Measurements from ENCODE around the gene PLEK. TPM values are rescaled to one million over a fixed set of nuclear protein-coding genes. Genes with fewer than 3 reads are reported as not detected.

PLEK gene
- total RNA-seq, 1 donor from 2014 or later: not detected

GRCh38 chr2:68362749-68363148, 2.3 kb upstream of the PLEK start:
- Histone ChIP-seq H3K9ac (ENCODE audit: low read length) (no peak overlapping the region), H3K9me3 (ENCODE audit: insufficient read depth, low read depth, low read length) (no peaks in the 10 kb centered on the region), H3K4me1 (ENCODE audit: insufficient read depth, low read length) (no peaks in the 10 kb centered on the region), H4K20me1 (ENCODE audit: insufficient read depth, low read length) (no peaks in the 10 kb centered on the region), H3K36me3 (ENCODE audit: insufficient read depth, low read length) (no peaks in the 10 kb centered on the region), H2AFZ (ENCODE audit: low read depth, low read length) (no peak overlapping the region), H3K79me2 (ENCODE audit: insufficient read depth, low read length) (no peaks in the 10 kb centered on the region), H3K27me3 (ENCODE audit: insufficient read depth, low read length) (no peaks in the 10 kb centered on the region), H3K27ac (ENCODE audit: low read depth, low read length) (no peak overlapping the region), H3K4me2 (ENCODE audit: low read length) (no peak overlapping the region), H3K4me3 (ENCODE audit: insufficient read depth, low read depth, low read length) (no peak overlapping the region)
- DNase-seq (ENCODE audit: low read depth): no peak
- Mint-ChIP-seq H3K27me3 (ENCODE audit: low read depth, unreplicated experiment) (no peaks in the 10 kb centered on the region), H3K27ac (ENCODE audit: unreplicated experiment) (no peak overlapping the region), H3K4me3 (ENCODE audit: unreplicated experiment) (no peak overlapping the region), H3K9me3 (ENCODE audit: unreplicated experiment) (no peaks in the 10 kb centered on the region), H3K4me1 (ENCODE audit: low read depth, unreplicated experiment) (no peaks in the 10 kb centered on the region), H3K36me3 (ENCODE audit: low read depth, unreplicated experiment) (no peaks in the 10 kb centered on the region)
- TF ChIP-seq EZH2 (IDR thresholded peaks at IDR 0.05; ENCODE audit: insufficient read depth, low read length): no peak
- TF ChIP-seq, protein P1, sequence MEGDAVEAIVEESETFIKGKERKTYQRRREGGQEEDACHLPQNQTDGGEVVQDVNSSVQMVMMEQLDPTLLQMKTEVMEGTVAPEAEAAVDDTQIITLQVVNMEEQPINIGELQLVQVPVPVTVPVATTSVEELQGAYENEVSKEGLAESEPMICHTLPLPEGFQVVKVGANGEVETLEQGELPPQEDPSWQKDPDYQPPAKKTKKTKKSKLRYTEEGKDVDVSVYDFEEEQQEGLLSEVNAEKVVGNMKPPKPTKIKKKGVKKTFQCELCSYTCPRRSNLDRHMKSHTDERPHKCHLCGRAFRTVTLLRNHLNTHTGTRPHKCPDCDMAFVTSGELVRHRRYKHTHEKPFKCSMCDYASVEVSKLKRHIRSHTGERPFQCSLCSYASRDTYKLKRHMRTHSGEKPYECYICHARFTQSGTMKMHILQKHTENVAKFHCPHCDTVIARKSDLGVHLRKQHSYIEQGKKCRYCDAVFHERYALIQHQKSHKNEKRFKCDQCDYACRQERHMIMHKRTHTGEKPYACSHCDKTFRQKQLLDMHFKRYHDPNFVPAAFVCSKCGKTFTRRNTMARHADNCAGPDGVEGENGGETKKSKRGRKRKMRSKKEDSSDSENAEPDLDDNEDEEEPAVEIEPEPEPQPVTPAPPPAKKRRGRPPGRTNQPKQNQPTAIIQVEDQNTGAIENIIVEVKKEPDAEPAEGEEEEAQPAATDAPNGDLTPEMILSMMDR (IDR thresholded peaks at IDR 0.05; ENCODE audit: insufficient read depth, low read depth, low read length): no peak
- no peak for FAIRE-seq

DNA sequence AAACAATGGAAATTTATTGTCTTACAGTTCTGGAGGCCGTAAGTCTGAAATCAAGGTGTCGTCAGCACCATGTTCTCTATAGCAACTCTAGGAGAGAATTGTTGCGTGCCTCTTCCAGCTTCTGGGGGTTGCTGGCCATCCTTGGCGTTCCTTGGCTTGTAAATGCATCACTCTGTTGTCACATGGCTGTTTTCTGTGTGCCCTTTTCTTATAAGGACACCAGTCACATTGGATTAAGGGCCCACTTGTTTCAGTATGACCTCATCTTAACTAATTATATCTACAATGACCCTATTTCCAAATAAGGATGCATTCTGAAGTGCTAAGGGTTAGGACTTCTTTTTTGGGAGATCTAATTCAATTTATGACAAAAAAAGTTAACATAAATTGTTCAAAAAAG, 1.4 kb upstream of the PLEK start:
- Histone ChIP-seq H3K9me3 (ENCODE audit: insufficient read depth, low read depth, low read length) (no peaks in the 10 kb centered on the region), H3K9ac (ENCODE audit: low read length) (no peak overlapping the region), H2AFZ (ENCODE audit: low read depth, low read length) (no peak overlapping the region), H3K4me2 (ENCODE audit: low read length) (no peak overlapping the region), H3K27me3 (ENCODE audit: insufficient read depth, low read length) (no peaks in the 10 kb centered on the region), H3K4me3 (ENCODE audit: insufficient read depth, low read depth, low read length) (no peak overlapping the region), H3K36me3 (ENCODE audit: insufficient read depth, low read length) (no peaks in the 10 kb centered on the region), H3K79me2 (ENCODE audit: insufficient read depth, low read length) (no peaks in the 10 kb centered on the region), H3K4me1 (ENCODE audit: insufficient read depth, low read length) (peaks cover 6% of the 10 kb centered on the region), H4K20me1 (ENCODE audit: insufficient read depth, low read length) (no peaks in the 10 kb centered on the region), H3K27ac (ENCODE audit: low read depth, low read length) (no peak overlapping the region)
- no peak overlapping the region for H3K27ac Mint-ChIP-seq (ENCODE audit: unreplicated experiment)
- FAIRE-seq (no peak), DNase-seq (ENCODE audit: low read depth) (no peak)
- no peaks in the 10 kb centered on the region for H3K27me3 Mint-ChIP-seq (ENCODE audit: low read depth, unreplicated experiment)
- H3K36me3 Mint-ChIP-seq (ENCODE audit: low read depth, unreplicated experiment): no peaks in the 10 kb centered on the region
- H3K4me3 Mint-ChIP-seq (ENCODE audit: unreplicated experiment): no peak overlapping the region
- peaks cover 7% of the 10 kb centered on the region for H3K4me1 Mint-ChIP-seq (ENCODE audit: low read depth, unreplicated experiment)
- TF ChIP-seq, protein P1 (IDR thresholded peaks at IDR 0.05; ENCODE audit: insufficient read depth, low read depth, low read length): no peak
- TF ChIP-seq EZH2 (IDR thresholded peaks at IDR 0.05; ENCODE audit: insufficient read depth, low read length): no peak
- H3K9me3 Mint-ChIP-seq (ENCODE audit: unreplicated experiment): no peaks in the 10 kb centered on the region

GRCh38 chr2:68366083-68366560, 1.0 kb downstream of the PLEK start:
- TF ChIP-seq, protein P1 (IDR thresholded peaks at IDR 0.05; ENCODE audit: insufficient read depth, low read depth, low read length): no peak
- TF ChIP-seq EZH2 (IDR thresholded peaks at IDR 0.05; ENCODE audit: insufficient read depth, low read length): no peak
- H3K4me2 ChIP-seq (ENCODE audit: low read length): no peak overlapping the region
- Mint-ChIP-seq H3K4me3 (ENCODE audit: unreplicated experiment) (no peak overlapping the region), H3K4me1 (ENCODE audit: low read depth, unreplicated experiment) (peaks cover 9% of the 10 kb centered on the region), H3K36me3 (ENCODE audit: low read depth, unreplicated experiment) (no peaks in the 10 kb centered on the region), H3K27me3 (ENCODE audit: low read depth, unreplicated experiment) (no peaks in the 10 kb centered on the region), H3K27ac (ENCODE audit: unreplicated experiment) (no peak overlapping the region), H3K9me3 (ENCODE audit: unreplicated experiment) (no peaks in the 10 kb centered on the region)
- no peak overlapping the region for H2AFZ ChIP-seq (ENCODE audit: low read depth, low read length)
- DNase-seq (ENCODE audit: low read depth) (no peak), FAIRE-seq (no peak)
- no peaks in the 10 kb centered on the region for H3K79me2 ChIP-seq (ENCODE audit: insufficient read depth, low read length)
- no peak overlapping the region for H3K4me3 ChIP-seq (ENCODE audit: insufficient read depth, low read depth, low read length)
- H3K4me1 ChIP-seq (ENCODE audit: insufficient read depth, low read length): peaks cover 11% of the 10 kb centered on the region
- H3K27me3 ChIP-seq (ENCODE audit: insufficient read depth, low read length): no peaks in the 10 kb centered on the region
- no peak overlapping the region for H3K9ac ChIP-seq (ENCODE audit: low read length)
- no peaks in the 10 kb centered on the region for H4K20me1 ChIP-seq (ENCODE audit: insufficient read depth, low read length)
- no peak overlapping the region for H3K27ac ChIP-seq (ENCODE audit: low read depth, low read length)
- H3K9me3 ChIP-seq (ENCODE audit: insufficient read depth, low read depth, low read length): no peaks in the 10 kb centered on the region
- H3K36me3 ChIP-seq (ENCODE audit: insufficient read depth, low read length): no peaks in the 10 kb centered on the region
